Measurements from ENCODE around the gene ATXN1L.
"Not testable (repeated sequence)": the region's sequence is repeated elsewhere in the genome, so short reads cannot be mapped to it uniquely, and the experiment has no call there.

The ATXN1L gene

DNA sequence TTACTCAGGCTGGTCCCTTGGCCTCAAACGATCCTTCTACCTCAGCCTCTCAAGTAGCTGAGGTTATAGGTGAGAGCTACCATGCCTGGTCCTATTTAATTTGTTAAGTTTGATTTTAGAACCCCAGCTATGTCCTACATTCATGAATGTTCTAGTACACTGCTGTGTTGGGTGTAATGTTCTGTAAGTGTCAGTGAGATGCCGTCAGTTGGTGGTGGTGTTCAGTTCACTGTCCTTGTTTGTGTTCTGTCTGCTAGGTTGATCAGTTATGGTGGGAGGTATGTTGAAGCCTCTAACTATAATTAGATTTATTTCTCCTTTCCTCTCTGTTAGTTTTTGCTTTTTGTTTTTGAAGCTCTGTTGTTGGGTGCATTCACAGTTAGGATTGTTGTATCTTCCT is 57.8 kb downstream of the ATXN1L start:
- H3K36me3 ChIP-seq (ENCODE audit: control insufficient read depth, insufficient read depth, low read length), result no peaks in the 10 kb centered on the region
- no peak overlapping the region for H3K9ac ChIP-seq (ENCODE audit: low read length)
- H3K27ac ChIP-seq (ENCODE audit: low read depth, low read length), result no peak overlapping the region
- no peaks in the 10 kb centered on the region for H3K27me3 ChIP-seq (ENCODE audit: control insufficient read depth, insufficient read depth, low read length)
- H3K4me3 ChIP-seq (ENCODE audit: low read length), result no peak overlapping the region
- H3K4me1 ChIP-seq (ENCODE audit: control insufficient read depth, insufficient read depth, low read length), result peaks cover 5% of the 10 kb centered on the region

DNA sequence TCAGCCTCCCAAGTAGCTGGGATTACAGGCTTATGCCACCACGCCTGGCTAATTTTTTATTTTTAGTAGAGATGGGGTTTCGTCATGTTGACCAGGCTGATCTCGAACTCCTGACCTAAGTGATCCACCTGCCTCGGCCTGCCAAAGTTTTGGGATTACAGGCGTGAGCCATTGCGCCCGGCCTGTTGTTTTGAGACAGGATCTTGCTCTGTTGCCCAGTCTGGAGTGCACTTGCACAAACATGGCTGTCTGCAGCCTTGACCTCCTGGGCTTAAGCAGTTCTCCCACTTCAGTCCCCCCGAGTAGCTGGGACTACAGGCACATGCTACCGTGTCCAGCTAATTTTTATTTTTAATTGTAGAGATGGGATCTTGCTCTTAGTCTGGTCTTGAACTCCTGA is 58.5 kb downstream of the ATXN1L start:
- Histone ChIP-seq H3K4me1 (ENCODE audit: control insufficient read depth, insufficient read depth, low read length) (peaks cover 5% of the 10 kb centered on the region), H3K36me3 (ENCODE audit: control insufficient read depth, insufficient read depth, low read length) (peaks cover 3% of the 10 kb centered on the region), H3K27me3 (ENCODE audit: control insufficient read depth, insufficient read depth, low read length) (no peaks in the 10 kb centered on the region), H3K4me3 (ENCODE audit: low read length) (no peak overlapping the region), H3K9ac (ENCODE audit: low read length) (no peak overlapping the region), H3K27ac (ENCODE audit: low read depth, low read length) (no peak overlapping the region)

DNA sequence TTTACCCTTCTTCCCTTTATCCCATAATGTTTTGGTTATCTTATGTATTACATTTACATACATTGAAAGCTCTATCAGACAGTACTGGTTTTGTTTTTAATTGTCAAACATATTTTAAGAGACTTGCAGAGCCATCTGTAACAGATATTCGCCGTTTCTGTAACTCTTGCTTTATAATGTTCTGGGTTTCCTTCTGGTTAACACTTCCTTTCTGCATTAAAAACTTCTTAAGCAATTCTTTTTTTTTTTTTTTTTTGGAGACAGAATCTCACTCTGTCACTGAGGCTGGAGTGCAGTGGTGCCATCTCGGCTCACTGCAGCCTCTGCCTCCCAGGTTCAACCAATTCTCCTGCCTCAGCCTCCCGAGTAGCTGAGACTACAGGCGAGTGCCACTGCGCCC is 60.0 kb downstream of the ATXN1L start:
- not testable (repeated sequence) for H3K27me3 ChIP-seq (ENCODE audit: control insufficient read depth, insufficient read depth, low read length); H3K27ac ChIP-seq (ENCODE audit: low read depth, low read length); H3K36me3 ChIP-seq (ENCODE audit: control insufficient read depth, insufficient read depth, low read length); H3K4me3 ChIP-seq (ENCODE audit: low read length); H3K9ac ChIP-seq (ENCODE audit: low read length); H3K4me1 ChIP-seq (ENCODE audit: control insufficient read depth, insufficient read depth, low read length)

All from rectal smooth muscle tissue (tissue), 1 donor.